GM19324 (cell line): ENCODE data around the gene KLK15.
"Not testable (repeated sequence)": the region's sequence is repeated elsewhere in the genome, so short reads cannot be mapped to it uniquely, and the experiment has no call there.

Experiments
- ATAC-seq: cut with Tn5 transposase; IDR thresholded peaks from one replicate; pipeline ENCODE4 v1.9.1; 2021; ENCODE audit warnings: mild to moderate bottlenecking, moderate library complexity; ENCODE audit not compliant: unreplicated experiment, low FRiP score

Gene KLK15

DNA sequence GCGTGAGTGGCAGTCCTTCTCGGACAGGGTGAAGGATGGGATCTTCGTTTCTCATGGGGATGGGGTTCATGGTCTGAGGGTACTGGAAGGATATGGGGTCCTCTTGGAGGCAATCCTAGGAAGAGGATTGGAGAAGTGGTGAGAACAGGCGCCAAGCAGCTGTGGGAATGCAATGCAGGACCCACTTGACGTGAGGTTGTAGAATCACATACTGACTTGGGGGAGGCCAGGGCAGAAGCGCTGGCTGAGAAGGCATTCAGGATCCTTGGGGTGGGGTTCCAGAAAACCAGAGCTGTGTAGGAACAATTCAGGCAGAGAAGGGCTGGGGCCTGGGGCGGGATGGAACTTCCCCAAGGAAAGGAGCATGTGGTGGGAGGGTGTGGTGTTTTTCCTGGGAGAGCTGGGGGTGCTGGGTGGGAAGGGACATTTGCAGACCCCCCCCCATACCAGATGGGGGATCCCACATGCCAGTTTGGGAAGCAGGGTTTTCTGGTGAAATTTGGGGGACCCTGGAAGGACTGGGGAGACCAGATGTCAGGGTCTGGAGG is 10.6 kb downstream of the KLK15 start:
- ATAC-seq, result no peak

DNA sequence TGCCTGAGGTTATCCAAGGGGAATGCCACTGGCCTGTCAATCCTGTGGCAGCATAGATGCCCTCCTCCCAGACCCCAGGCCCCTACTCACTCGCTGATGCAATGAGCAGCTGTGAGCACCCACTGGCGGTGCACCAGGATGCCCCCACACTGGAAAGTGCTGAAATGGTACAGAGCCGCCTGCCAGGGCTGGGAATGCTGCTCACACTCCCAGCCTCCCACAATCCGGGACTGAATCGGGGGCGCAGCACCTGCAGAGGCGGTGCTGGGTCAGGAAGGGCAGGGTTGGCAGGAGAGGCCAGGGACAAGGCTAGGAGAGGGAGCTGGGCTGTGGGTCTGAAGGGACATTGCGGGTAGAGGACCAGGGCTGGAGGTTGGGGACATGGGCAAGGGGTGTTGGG is 11.8 kb downstream of the KLK15 start:
- ATAC-seq, result no peak

DNA sequence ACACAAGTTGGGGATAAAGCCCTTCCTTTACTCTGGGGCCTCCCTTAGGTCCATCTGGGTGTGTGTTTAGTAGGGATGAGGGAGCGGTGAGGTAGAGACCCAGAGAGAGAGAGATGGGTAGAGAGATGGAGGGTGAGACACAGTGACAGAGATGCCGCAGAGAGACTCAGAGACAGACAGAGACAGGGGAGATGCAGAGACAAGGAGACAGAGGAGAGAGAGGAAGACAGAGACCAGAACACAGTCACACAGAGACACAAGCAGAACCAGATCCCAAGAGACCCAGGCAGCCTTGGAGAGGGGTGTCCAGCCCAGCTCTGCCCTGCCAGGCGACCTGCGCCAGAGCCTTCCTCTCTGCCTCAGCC is 12.1 kb downstream of the KLK15 start:
- ATAC-seq, result no peak

DNA sequence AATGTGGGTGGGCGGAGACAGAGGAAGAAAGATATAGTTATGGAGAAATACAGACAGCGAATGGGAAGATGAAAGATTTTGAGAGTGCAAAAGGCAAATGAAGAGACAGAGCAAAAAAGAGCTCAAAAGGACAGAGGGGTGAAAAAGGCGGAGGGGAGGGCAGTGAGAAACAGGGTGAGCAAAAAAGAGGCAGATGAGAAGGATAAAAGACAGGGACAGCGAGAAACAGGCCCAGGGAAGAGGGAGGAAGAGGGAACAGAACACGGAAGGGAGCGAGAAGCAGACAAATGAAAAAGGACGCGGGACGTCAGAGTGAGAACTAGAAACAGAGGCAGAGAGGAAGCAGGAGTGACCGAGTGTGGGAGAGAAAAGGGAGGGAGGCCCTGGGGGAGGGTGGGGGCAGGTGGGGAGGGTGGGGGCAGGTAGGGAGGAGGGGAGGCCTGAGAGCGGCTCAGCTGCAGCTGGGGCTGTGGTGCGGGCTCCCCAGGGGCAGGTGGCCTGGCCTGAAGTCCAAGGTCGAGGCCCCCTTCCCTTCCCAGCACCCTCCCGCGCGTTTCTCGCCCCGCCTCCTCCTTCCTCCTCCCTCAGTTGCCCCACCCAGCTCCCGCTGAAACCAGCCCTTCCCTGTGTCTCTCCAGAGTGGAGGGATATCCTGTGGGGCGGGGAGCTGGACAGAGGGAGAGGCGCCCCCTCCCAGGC is 12.7 kb downstream of the KLK15 start:
- ATAC-seq, result no peak

DNA sequence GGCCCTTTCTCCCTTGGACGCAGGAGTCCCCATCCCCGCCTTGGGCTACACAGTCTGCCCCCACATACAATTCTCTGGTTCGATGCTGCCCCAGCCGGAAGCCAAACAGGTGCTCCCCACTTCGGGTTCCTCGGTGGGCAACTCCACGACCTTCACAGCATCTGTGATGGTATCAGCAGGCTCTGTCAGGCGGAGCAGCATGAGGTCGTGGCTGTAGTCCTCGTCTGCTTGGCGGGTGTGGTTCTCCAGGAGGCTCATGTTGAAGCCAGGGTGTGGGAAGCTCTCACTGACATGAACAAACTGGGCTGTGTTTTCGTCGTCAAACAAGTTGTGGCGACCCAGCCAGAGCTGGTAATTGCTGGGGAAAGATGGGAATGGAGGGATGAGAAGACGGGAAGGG is 13.3 kb downstream of the KLK15 start:
- ATAC-seq, result no peak

DNA sequence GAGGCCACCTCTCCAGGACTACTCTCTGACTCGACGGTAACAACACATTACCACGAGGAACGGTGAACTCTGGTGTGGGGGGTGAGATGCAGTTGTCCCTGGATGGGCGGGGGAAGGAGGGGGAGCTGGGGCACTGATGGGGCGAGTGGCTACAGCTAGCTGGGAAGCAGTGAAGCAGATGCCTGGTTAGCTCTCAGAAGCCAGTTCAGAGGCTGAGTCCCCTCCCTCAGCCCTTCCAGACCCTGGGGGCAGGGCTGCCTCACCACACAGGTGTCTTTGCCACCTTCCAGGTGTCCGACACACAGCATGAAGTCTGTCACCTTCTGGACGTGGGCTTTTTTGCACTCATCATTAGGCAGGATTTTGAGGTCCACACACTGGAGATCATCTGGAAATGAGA is 13.7 kb downstream of the KLK15 start:
- ATAC-seq, result no peak

DNA sequence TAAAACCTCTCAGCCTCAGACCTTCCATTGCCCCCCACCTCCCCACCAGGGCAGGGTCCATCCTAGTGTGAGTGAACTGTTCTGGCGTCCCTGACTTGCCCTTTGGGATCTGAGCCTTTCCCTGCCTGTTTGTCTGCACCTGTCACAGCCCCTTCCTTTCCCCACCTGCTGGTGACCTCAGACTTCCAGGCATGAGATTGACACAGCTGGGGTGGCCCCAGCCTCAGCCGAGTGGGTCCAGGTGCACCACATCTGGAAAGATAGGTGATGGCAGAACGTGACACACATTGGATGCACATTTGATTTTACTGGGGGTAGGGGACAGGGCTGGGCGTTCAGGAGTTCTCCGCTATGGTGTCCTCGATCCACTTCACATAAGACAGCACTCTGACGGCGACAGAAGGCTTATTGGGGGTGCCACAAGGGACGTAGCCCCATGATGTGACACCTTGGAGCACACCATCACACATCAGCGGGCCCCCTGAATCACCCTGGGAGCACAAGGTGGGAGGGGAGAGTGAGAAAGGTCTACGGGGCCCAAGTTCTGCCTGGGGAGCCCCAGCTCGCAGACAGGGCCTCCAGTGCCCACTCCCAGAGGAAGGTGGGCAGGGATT is 14.4 kb downstream of the KLK15 start:
- no peak for ATAC-seq

DNA sequence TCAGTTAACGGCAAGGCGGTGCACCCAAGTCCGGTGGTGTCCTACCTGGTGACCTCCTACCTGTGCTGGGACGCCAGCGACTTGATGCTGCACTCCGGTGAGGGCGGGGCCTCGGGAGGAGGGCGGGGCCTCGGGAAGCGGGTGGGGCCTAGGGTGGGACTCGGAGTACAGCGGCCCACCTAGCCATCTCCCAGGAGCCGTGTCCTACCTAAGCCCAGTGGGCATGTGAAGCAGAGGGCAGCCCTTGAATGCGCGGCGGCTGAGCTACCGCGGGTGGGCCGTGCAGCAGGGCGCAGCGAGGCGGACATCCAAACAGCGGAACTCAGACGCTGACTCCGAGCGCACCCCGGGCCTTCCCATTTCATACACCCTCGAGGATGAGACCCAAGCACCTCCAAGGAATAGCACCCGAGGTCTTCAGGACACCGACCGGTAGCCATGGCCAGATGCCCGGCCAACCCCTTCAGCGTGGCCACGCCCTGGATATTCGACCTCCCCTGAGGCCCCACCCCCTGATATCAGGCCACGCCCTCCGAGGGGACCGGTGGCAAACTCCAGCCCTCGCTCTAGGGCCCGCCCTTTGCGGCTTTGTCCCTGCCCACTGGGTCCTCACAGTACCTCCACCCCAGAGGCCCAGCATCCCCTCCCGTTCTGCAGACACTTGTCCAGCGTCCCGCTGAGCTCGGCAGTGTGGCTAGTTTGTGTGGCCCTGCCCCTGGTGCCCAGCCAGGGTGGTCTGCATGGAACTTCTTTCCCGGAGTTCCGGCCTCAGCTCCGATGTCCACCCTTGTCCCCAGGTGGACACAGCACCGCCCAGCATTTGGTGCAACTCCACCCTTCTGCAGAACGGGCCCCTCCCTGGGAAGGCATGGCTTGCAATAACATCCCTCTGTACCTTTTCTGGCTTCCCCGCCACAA is 15.2 kb downstream of the KLK15 start:
- ATAC-seq, result peak; percentile 64

DNA sequence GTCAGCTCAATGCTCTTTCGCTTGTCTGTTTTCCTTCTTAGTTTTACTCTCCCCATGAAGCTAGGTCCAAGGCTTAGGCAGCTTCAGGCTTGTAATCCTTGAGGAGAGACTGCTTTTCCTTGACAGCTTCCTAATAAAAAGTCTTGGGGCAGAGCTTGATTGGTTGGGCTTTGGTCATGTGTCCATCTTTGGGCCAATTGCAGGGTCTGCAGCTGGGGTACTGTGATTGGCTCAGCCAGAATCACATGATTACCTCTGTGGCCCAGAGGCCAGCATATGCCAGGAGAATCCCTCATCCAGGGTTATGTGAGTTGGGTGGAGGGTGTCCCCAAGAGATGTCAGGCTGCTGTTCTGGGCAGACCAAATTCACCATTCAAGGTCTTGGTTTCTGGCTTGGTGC is 17.9 kb downstream of the KLK15 start:
- no peak for ATAC-seq

DNA sequence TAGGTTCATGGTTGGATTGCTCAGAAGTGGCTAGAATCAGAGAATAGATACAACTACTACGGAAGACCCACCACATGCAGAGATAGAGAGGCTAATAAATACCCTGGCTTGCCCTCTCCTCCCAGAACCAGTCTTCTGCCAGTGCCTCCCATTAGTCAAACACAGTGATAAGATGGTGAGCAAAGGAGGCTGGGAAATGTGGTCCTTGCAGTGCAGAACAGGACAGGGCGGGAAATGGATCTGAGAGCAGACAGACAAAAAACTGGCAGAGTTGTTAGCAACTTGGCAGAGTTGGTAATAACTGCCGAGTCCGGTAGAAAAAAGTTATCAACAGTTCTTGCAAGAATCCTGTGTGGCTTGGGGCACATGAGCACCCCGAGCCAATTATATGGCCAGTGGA is 18.5 kb downstream of the KLK15 start:
- ATAC-seq, result no peak

DNA sequence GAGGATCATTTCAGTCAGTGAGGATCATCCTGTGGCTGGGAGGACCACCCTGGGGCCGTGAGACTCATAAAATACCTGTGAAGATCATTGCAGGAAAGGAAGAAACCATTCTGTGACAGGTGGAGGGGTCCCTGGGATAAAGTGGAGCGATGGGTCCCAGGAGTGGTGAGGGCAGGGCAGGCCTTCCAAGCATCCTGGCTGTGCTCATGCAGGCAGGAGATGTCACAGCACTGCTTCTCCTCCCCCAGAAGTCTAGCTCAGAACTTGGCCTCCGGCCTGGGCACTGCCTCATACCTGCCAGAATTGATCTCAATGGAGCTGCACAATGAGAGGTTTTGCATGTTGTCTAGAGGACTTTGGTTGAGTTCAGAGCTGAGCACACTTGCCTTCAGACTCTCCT is 20.9 kb downstream of the KLK15 start:
- ATAC-seq, result no peak

DNA sequence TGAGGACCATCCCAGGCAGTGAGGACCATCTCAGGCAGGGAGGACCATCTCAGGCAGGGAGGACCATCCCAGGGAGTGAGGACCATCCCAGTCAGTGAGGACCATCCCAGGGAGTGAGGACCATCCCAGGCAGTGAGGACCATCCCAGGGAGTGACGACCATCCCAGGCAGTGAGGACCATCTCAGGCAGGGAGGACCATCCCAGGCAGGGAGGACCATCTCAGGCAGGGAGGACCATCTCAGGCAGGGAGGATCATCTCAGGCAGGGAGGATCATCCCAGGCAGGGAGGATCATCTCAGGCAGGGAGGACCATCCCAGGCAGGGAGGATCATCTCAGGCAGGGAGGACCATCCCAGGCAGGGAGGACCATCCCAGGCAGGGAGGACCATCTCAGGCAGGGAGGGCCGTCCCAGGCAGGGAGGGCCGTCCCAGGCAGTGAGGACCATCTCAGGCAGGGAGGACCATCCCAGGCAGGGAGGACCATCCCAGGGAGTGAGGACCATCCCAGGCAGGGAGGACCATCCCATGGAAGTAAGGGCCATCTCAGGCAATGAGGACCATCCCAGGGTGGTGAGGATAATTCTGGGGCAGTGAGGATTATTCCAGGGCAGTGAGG is 21.6 kb downstream of the KLK15 start:
- ATAC-seq, result not testable (repeated sequence)

DNA sequence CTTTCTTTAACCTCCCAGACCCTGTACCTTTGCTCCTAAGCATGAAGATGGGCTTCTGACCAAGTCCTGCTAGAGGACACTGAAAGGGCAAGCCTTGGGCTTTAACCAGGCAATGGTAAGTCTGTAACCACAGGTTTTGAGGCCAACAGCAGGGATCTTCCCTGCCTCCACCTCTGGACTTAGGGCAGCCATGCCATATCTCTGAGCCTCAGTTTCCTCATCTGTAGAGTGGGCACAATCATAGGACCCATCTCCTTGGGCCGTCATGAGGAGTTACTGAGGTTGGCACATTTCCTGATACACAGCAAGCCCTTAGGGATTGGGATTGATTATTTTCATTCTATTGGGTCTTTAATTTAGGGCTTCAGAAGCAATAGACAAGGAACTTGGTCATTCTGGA is 24.5 kb downstream of the KLK15 start:
- ATAC-seq, result no peak

DNA sequence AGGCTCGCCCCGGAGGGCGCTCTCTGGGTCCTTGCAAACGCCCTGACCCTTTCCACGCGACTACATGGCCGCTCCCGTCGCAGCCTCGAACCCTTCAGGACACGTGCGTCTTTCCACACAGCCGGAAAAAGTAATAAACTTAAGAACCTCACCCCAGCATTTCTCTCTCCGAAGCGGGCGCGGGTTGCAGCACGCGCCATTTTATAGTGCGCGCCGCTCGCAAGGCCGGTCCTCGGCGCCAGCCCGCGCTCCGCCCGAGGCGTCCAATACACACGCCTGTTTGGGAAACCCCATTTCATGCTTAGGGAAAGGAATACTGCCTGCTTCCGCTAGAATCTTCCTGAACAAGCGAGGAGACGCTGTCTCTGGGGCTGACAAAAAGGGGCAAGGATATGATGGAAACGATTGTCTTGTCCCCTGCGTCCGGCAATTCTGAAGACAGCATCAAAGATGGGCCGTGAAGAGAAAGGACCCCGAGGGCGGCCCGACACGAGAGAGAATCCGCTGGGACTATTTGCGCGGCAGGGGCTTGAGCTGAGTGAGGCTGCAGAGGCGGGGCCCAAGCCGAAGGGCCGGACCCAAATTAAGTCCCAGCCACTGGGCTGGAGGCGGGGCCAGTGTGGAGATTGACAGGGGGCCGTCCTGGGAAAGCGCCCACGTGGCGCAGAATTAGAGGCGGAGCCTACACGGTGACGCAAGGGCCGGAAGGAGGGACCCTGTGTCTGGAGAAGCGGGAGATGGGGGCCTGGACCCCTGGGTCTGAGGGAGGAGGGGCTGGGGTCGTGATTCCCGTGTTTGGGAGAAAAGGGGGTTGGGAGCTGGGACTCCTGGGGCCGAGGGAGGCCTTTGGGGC is 28.7 kb downstream of the KLK15 start:
- ATAC-seq, result peak; percentile 95

DNA sequence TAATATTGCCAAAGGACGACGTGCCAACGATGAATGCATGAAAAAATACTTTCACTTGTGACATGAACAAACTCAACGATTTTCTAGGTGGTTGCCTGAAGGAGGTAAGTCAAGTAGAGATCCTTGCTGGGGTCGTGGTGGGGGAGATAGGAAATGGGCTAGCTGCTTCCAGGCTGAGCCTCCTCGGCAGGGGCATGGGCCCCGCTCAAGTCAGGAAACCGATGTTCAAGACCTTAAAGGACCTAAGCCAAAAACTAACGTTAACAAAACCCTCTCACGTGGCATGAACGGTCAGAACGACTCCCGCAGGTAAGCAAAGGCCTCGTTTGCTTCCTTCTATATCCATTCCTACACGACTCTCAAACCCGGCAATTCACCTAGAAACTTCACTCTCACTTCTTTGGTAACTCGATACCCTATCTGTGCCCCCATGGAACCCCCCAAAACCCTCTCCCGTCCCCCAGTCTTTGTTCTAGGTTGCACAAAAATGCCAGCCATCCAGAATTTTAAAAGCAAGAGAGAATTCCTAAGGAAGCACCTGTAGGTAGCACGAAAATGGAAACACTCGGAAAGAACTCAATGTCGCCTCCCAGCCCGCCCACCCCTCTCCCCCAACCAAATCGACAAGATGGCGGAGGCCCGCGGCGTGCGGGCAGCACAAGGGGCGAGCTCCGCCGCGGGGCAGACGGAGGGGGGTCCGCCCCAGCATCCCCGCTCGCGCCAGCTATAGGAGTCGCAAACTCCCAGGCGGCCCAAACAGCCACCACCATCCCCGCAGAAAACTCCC is 29.5 kb downstream of the KLK15 start:
- no peak for ATAC-seq

DNA sequence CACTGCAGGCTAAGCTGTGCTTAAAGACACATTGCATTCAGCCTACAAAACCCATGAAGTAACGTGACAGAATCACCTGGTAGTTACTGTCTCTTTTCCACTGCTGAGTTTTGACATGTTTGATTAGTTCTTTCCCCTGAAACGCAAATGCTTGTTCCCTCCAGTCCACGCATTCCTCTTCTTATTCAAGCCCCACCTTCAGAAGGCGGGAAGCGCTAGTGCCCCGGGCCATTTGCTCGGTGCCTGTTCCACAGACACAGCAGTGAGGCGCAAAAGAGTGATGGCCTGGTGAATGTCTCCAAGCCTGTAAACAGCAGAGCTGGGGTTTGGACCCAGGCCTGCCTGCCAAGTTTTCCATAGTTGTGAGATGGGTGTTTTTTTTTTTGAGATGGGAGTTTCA is 32.3 kb downstream of the KLK15 start:
- ATAC-seq, result no peak

DNA sequence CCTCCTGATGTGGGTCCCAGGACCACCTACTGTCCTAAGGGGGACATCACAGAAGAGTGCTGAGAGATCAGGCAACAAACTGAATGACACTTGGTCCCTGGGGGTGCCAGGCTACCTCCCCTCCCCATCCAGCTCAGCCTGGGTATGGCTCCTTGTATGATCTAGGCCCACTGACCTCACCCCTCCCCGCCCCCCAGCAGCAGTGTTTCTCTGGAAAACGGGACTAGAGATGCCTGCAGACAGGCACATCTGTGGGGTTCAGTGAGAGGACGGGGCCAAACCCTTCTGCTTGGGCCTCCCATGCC is 33.9 kb downstream of the KLK15 start:
- ATAC-seq, result no peak

DNA sequence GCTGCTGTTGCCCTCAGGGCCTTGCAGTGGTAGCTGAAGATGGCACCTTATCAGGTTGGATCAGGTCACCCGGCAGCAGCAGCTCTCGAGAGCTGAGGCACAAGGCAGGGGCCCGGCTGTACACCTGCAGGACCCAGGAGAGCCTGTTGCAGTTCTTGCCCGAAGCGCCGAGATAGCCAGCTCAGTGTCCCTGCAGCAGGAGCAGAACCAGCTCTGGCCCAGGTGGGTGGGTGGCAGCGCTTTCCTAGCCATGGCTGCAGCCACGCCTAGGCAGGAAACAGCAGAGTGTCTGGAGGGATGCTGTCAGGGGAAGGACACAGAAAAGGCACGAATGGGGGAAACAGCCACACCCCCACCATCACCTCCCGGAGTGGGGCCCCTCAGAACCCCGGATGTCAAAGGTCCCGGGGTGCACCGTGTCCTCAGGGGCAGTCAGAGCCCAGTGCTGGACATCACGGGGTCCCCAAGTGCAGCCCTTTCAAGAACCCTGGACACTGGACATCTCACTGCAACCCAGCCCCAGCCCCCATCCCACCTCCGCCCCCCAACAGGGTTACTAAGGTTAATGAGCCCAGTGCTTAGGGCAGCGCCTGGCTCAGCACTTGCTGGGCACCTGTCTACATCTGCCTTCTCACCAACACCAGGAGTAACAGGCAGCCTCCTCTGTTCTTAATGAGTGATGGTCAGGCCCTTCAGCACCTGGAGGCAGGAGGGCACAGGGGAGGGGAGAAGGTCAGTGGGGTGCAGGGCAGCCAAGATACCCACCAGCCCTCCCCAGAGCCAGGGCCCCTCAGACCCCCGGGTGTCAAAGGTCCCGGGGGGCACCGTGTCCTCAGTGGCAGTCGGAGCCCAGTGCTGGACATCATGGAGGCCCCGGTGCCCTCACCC is 34.5 kb downstream of the KLK15 start:
- ATAC-seq, result no peak
